Measurements from ENCODE around the gene NRXN3.

- TF ChIP-seq, protein P1, sequence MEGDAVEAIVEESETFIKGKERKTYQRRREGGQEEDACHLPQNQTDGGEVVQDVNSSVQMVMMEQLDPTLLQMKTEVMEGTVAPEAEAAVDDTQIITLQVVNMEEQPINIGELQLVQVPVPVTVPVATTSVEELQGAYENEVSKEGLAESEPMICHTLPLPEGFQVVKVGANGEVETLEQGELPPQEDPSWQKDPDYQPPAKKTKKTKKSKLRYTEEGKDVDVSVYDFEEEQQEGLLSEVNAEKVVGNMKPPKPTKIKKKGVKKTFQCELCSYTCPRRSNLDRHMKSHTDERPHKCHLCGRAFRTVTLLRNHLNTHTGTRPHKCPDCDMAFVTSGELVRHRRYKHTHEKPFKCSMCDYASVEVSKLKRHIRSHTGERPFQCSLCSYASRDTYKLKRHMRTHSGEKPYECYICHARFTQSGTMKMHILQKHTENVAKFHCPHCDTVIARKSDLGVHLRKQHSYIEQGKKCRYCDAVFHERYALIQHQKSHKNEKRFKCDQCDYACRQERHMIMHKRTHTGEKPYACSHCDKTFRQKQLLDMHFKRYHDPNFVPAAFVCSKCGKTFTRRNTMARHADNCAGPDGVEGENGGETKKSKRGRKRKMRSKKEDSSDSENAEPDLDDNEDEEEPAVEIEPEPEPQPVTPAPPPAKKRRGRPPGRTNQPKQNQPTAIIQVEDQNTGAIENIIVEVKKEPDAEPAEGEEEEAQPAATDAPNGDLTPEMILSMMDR (IDR thresholded peaks at IDR 0.05 in 4 of 5, conservative IDR thresholded peaks at IDR 0.05 in 1 of 5) = no peak
- no peak for TF ChIP-seq POLR2A (IDR thresholded peaks at IDR 0.05)
Observed at GRCh38 chr14:79137836-79138235, 967.7 kb downstream of the NRXN3 start.
